Measurements from ENCODE around the gene ADTRP. TPM values are rescaled to one million over a fixed set of nuclear protein-coding genes. Genes with fewer than 3 reads are reported as not detected.

ADTRP gene
- total RNA-seq, 1 experiment from 2014 or later: 0.86 TPM

GRCh38 chr6:11810854-11811643 lies 32.4 kb upstream of the ADTRP start (continued):
- no peak for TF ChIP-seq SIN3A (IDR thresholded peaks at IDR 0.05; ENCODE audit: low read depth)
- TF ChIP-seq, protein P1, sequence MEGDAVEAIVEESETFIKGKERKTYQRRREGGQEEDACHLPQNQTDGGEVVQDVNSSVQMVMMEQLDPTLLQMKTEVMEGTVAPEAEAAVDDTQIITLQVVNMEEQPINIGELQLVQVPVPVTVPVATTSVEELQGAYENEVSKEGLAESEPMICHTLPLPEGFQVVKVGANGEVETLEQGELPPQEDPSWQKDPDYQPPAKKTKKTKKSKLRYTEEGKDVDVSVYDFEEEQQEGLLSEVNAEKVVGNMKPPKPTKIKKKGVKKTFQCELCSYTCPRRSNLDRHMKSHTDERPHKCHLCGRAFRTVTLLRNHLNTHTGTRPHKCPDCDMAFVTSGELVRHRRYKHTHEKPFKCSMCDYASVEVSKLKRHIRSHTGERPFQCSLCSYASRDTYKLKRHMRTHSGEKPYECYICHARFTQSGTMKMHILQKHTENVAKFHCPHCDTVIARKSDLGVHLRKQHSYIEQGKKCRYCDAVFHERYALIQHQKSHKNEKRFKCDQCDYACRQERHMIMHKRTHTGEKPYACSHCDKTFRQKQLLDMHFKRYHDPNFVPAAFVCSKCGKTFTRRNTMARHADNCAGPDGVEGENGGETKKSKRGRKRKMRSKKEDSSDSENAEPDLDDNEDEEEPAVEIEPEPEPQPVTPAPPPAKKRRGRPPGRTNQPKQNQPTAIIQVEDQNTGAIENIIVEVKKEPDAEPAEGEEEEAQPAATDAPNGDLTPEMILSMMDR (IDR thresholded peaks at IDR 0.05 in 2 of 3, conservative IDR thresholded peaks at IDR 0.05 in 1 of 3; ENCODE audit: borderline replicate concordance in 1 of 3, insufficient read depth in 1 of 3, low read depth in 2 of 3, low read length in 2 of 3): no peak

- Histone ChIP-seq H3K27me3 (ENCODE audit: insufficient read depth, low read length) (no peaks in the 10 kb centered on the region), H2AFZ (ENCODE audit: low read depth, low read length, poor library complexity, severe bottlenecking) (no peak overlapping the region), H3K4me2 (ENCODE audit: low read length) (no peak overlapping the region), H3K9ac (ENCODE audit: low read length) (no peak overlapping the region), H3K4me3 (replicated peaks in 1 of 2; ENCODE audit: low read depth in 1 of 2, low read length in 2 of 2) (no peak overlapping the region), H3K79me2 (ENCODE audit: insufficient read depth, low read length) (no peaks in the 10 kb centered on the region), H3K4me1 (ENCODE audit: control insufficient read depth in 1 of 2, insufficient read depth in 2 of 2, low read length in 2 of 2) (peaks cover 0 to 5% of the 10 kb centered on the region in 2 experiments; a peak in 1 of 4 replicates), H4K20me1 (ENCODE audit: insufficient read depth) (no peaks in the 10 kb centered on the region), H3K36me3 (ENCODE audit: control insufficient read depth in 1 of 2, insufficient read depth in 2 of 2, low read length in 2 of 2) (no peaks in the 10 kb centered on the region), H3K9me3 (ENCODE audit: control insufficient read depth in 1 of 2, insufficient read depth in 1 of 2, low read depth in 1 of 2, low read length in 2 of 2) (no peaks in the 10 kb centered on the region), H3K9me2 (ENCODE audit: insufficient read depth) (no peaks in the 10 kb centered on the region), H3K27ac (ENCODE audit: low read depth, low read length) (no peak overlapping the region)
- DNase-seq (ENCODE audit: low read depth, low spot score) (no peak), ATAC-seq (no peak)
- intact Hi-C loops (cut with micrococcal nuclease): no loop called here
- ChIA-PET CTCF (no interaction called here), RAD21 (ENCODE audit: low non-redundant PET in 1 of 2, low total read pairs in 2 of 2, uncharacterized antibody in 2 of 2, unreplicated experiment in 2 of 2) (no interaction called here), POLR2A (no interaction called here)
- no TSS peak for BruUV-seq (replicated peaks)
- TF ChIP-seq YY1 (IDR thresholded peaks at IDR 0.05; ENCODE audit: extremely low read depth, insufficient replicate concordance, low read depth, low read length) (no peak), EZH2phosphoT487 (IDR thresholded peaks at IDR 0.05; ENCODE audit: borderline replicate concordance) (no peak), CBX3 (IDR thresholded peaks at IDR 0.05; ENCODE audit: low read depth) (no peak), TCF7L2 (IDR thresholded peaks at IDR 0.05; ENCODE audit: borderline replicate concordance, extremely low read depth, insufficient read depth, insufficient read length) (no peak), EGR1 (IDR thresholded peaks at IDR 0.05; ENCODE audit: low read depth) (no peak), SIN3A (IDR thresholded peaks at IDR 0.05; ENCODE audit: low read depth) (no peak), CEBPB (IDR thresholded peaks at IDR 0.05; ENCODE audit: low read depth) (no peak), SRF (IDR thresholded peaks at IDR 0.05; ENCODE audit: low read depth) (no peak), JUND (IDR thresholded peaks at IDR 0.05) (no peak), FOSL1 (IDR thresholded peaks at IDR 0.05; ENCODE audit: low read depth) (no peak)
- TF ChIP-seq, protein P2, sequence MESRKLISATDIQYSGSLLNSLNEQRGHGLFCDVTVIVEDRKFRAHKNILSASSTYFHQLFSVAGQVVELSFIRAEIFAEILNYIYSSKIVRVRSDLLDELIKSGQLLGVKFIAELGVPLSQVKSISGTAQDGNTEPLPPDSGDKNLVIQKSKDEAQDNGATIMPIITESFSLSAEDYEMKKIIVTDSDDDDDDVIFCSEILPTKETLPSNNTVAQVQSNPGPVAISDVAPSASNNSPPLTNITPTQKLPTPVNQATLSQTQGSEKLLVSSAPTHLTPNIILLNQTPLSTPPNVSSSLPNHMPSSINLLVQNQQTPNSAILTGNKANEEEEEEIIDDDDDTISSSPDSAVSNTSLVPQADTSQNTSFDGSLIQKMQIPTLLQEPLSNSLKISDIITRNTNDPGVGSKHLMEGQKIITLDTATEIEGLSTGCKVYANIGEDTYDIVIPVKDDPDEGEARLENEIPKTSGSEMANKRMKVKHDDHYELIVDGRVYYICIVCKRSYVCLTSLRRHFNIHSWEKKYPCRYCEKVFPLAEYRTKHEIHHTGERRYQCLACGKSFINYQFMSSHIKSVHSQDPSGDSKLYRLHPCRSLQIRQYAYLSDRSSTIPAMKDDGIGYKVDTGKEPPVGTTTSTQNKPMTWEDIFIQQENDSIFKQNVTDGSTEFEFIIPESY (IDR thresholded peaks at IDR 0.05; ENCODE audit: extremely low read depth, insufficient replicate concordance, low read length): no peak
Observed at GRCh38 chr6:11810039-11810541, 31.5 kb upstream of the ADTRP start.

Data from HCT116 (cell line).